Measurements from ENCODE around the gene TMEM138. TPM values are rescaled to one million over a fixed set of nuclear protein-coding genes. Genes with fewer than 3 reads are reported as not detected.

Gene TMEM138
- total RNA-seq, 1 experiment from 2014 or later: 43.6 TPM

- Histone ChIP-seq H3K9ac (ENCODE audit: extremely low read depth, insufficient read length, low read length) (no peak overlapping the region), H3K4me2 (ENCODE audit: insufficient read depth, insufficient read length, low read length) (no peak overlapping the region), H3K18ac (ENCODE audit: insufficient read length, low read depth, low read length) (no peak overlapping the region), H3K27ac (ENCODE audit: insufficient read length, low read depth, low read length) (no peak overlapping the region), H3K4ac (ENCODE audit: low read depth, low read length) (no peak overlapping the region), H2AK5ac (ENCODE audit: insufficient read length, low read length) (no peak overlapping the region), H4K20me1 (ENCODE audit: control insufficient read depth, insufficient read depth, insufficient read length) (no peaks in the 10 kb centered on the region), H3T11ph (ENCODE audit: low read length) (no peak overlapping the region), H3K79me1 (ENCODE audit: insufficient read depth, low read depth, low read length, poor library complexity, severe bottlenecking) (no peaks in the 10 kb centered on the region), H4K91ac (ENCODE audit: insufficient read length, low read depth, low read length) (no peak overlapping the region), H2BK15ac (ENCODE audit: low read depth, low read length) (no peak overlapping the region), H3K27me3 (ENCODE audit: insufficient read depth, low read length) (no peaks in the 10 kb centered on the region), H2BK12ac (ENCODE audit: insufficient read length, low read depth, low read length) (no peak overlapping the region), H3K56ac (ENCODE audit: insufficient read length, low read depth, low read length) (no peak overlapping the region), H3K4me1 (ENCODE audit: insufficient read depth, low read length) (no peaks in the 10 kb centered on the region), H3K23me2 (ENCODE audit: insufficient read length, low read depth, low read length, poor library complexity, severe bottlenecking) (no peaks in the 10 kb centered on the region), H4K5ac (ENCODE audit: insufficient read length, low read depth, low read length) (no peak overlapping the region), H2AFZ (ENCODE audit: low read length) (no peak overlapping the region), H3K14ac (ENCODE audit: insufficient read depth, low read length) (no peak overlapping the region), H2BK5ac (ENCODE audit: insufficient read length, low read length) (no peak overlapping the region), H2BK120ac (ENCODE audit: low read depth, low read length, poor library complexity, severe bottlenecking) (no peak overlapping the region), H3K79me2 (ENCODE audit: insufficient read depth, low read length) (no peaks in the 10 kb centered on the region), H4K8ac (replicated peaks; ENCODE audit: insufficient read length, low read depth, low read length) (no peak overlapping the region), H2BK20ac (ENCODE audit: low read depth, low read length, poor library complexity, severe bottlenecking) (no peak overlapping the region), H3K23ac (ENCODE audit: insufficient read length, low read depth, low read length) (no peak overlapping the region), H3K9me3 (ENCODE audit: control insufficient read depth, low read depth, low read length) (no peaks in the 10 kb centered on the region)
- Mint-ChIP-seq H3K36me3 (ENCODE audit: insufficient read depth in 1 of 3, low read depth in 3 of 3) (peaks cover 35 to 84% (median 80%) of the 10 kb centered on the region in 3 experiments), H3K9me3 (no peaks in the 10 kb centered on the region), H3K27me3 (ENCODE audit: low read depth) (no peaks in the 10 kb centered on the region), H3K4me1 (no peaks in the 10 kb centered on the region), H3K4me3 (no peak overlapping the region), H3K27ac (no peak overlapping the region)
- no peak for DNase-seq
- no CpG with 5 or more reads among the region's 2 CpGs for WGBS (ENCODE audit: extremely low coverage, insufficient read length, low lambda C conversion rate)
- TF ChIP-seq CTCF (conservative IDR thresholded peaks at IDR 0.05): no peak
These were observed 43.9 kb downstream of the TMEM138 start for GRCh38 chr11:61406067-61406466.
